B cell (primary cell): Measurements from ENCODE around the gene DNAH11.

Experiments
- EZH2 ChIP-seq: IDR thresholded peaks from 2 replicates; pipeline ENCODE4 v1.6.1; 2012; ENCODE audit warnings: borderline replicate concordance, low read depth, mild to moderate bottlenecking, moderate library complexity, low read length; ENCODE audit not compliant: insufficient read depth, poor library complexity, severe bottlenecking
- TF ChIP-seq, protein P1 (sequence below): fragments of 200-600 bp; IDR thresholded peaks from one replicate; pipeline ENCODE4 v1.8.0; 2022; ENCODE audit warnings: antibody characterized with exemption, mild to moderate bottlenecking

DNA sequence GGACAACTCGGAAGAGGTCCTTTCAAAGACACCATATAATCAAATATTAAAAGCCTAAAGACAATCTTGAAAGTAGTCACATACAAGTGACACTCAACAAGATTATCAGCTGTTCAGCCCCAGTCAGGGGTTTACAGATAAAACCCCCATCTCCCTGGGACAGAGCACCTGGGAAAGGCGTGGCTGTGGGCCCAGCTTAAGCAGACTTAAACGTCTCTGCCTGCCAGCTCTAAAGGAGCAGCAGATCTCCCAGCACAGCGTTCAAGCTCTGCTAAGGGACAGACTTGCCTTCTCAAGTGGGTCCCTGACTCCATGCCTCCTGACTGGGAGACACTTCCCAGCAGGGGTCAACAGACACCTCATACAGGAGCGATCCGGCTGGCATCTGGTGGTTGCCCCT is 384.9 kb downstream of the DNAH11 start:
- TF ChIP-seq, protein P1, sequence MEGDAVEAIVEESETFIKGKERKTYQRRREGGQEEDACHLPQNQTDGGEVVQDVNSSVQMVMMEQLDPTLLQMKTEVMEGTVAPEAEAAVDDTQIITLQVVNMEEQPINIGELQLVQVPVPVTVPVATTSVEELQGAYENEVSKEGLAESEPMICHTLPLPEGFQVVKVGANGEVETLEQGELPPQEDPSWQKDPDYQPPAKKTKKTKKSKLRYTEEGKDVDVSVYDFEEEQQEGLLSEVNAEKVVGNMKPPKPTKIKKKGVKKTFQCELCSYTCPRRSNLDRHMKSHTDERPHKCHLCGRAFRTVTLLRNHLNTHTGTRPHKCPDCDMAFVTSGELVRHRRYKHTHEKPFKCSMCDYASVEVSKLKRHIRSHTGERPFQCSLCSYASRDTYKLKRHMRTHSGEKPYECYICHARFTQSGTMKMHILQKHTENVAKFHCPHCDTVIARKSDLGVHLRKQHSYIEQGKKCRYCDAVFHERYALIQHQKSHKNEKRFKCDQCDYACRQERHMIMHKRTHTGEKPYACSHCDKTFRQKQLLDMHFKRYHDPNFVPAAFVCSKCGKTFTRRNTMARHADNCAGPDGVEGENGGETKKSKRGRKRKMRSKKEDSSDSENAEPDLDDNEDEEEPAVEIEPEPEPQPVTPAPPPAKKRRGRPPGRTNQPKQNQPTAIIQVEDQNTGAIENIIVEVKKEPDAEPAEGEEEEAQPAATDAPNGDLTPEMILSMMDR, result no peak
- TF ChIP-seq EZH2, result no peak
